ENCODE data around the gene ERI3. TPM values are rescaled to one million over a fixed set of nuclear protein-coding genes. Genes with fewer than 3 reads are reported as not detected.
A peak's percentile ranks its signal among the peaks of the same experiment; 100 is the strongest.

Gene ERI3
- total RNA-seq, 1 donor from 2014 or later = 29.6 TPM

- peak; percentile 95 for DNase-seq (ENCODE audit: low spot score)
Measured at GRCh38 chr1:44237721-44238457, 117.2 kb downstream of the ERI3 start.

GRCh38 chr1:44236490-44237272, 118.4 kb downstream of the ERI3 start:
- DNase-seq (ENCODE audit: low spot score) = no peak

- DNase-seq (ENCODE audit: low spot score) = no peak
Measured at GRCh38 chr1:44235808-44236207, 119.2 kb downstream of the ERI3 start.

GRCh38 chr1:44233593-44233992, 121.5 kb downstream of the ERI3 start:
- no peak for DNase-seq (ENCODE audit: low spot score)

GRCh38 chr1:44230796-44231195, 124.3 kb downstream of the ERI3 start:
- DNase-seq (ENCODE audit: low spot score) = no peak

- DNase-seq (ENCODE audit: low spot score) = no peak
Measured at GRCh38 chr1:44229435-44230167, 125.5 kb downstream of the ERI3 start.

- DNase-seq (ENCODE audit: low spot score) = no peak
Measured at GRCh38 chr1:44228218-44228617, 126.8 kb downstream of the ERI3 start.

- no peak for DNase-seq (ENCODE audit: low spot score)
Measured at GRCh38 chr1:44227211-44227610, 127.8 kb downstream of the ERI3 start.

GRCh38 chr1:44225761-44226160, 129.3 kb downstream of the ERI3 start:
- DNase-seq (ENCODE audit: low spot score) = no peak

- no peak for DNase-seq (ENCODE audit: low spot score)
Measured at GRCh38 chr1:44223187-44223610, 131.9 kb downstream of the ERI3 start.

GRCh38 chr1:44222397-44223186, 132.5 kb downstream of the ERI3 start:
- DNase-seq (ENCODE audit: low spot score) = no peak

- DNase-seq (ENCODE audit: low spot score) = no peak
Measured at GRCh38 chr1:44221769-44222168, 133.3 kb downstream of the ERI3 start.

- DNase-seq (ENCODE audit: low spot score) = no peak
Measured at GRCh38 chr1:44220755-44221154, 134.3 kb downstream of the ERI3 start.

GRCh38 chr1:44220001-44220751, 134.9 kb downstream of the ERI3 start:
- DNase-seq (ENCODE audit: low spot score) = no peak

- no peak for DNase-seq (ENCODE audit: low spot score)
Measured at GRCh38 chr1:44219301-44219626, 135.8 kb downstream of the ERI3 start.

GRCh38 chr1:44218503-44219300, 136.4 kb downstream of the ERI3 start:
- DNase-seq (ENCODE audit: low spot score) = no peak

- peak; percentile 74 for DNase-seq (ENCODE audit: low spot score)
Measured at GRCh38 chr1:44217809-44218410, 137.1 kb downstream of the ERI3 start.

GRCh38 chr1:44213222-44214112, 141.6 kb downstream of the ERI3 start, which contains the start of gene DMAP1:
Gene DMAP1, plus strand, starts transcription at chr1:44213471. Its CDS starts 283 bp downstream, at chr1:44213754.
- DNase-seq (ENCODE audit: low spot score) = peak; percentile 87
